Esophagus squamous epithelium (tissue), 4 donors: Measurements from ENCODE around the gene SLC9C2.

Experiments used
- CTCF ChIP-seq, 6 experiments: fragments of 450-650 bp in 4 of 6; fragments of 200-600 bp in 2 of 6; sonication (generic) in 2 of 6; IDR thresholded peaks; one replicate each; pipeline ENCODE4 v1.5.1; 2016 to 2019; ENCODE audit warnings: antibody characterized with exemption in 6 of 6, mild to moderate bottlenecking in 4 of 6, moderate library complexity in 4 of 6
- POLR2A ChIP-seq, 4 donors: fragments of 450-650 bp; IDR thresholded peaks; one replicate each; pipeline ENCODE4 v1.6.1; 2017; ENCODE audit warnings: antibody characterized with exemption in 4 of 4, mild to moderate bottlenecking in 4 of 4, moderate library complexity in 3 of 4

GRCh38 chr1:173536223-173536622 is 66.6 kb downstream of the SLC9C2 start:
- TF ChIP-seq CTCF (IDR thresholded peaks at IDR 0.05) (no peak), POLR2A (IDR thresholded peaks at IDR 0.05) (no peak)
